Right atrium auricular region (tissue), 2 donors: ENCODE results near the gene WDR45B. TPM values are rescaled to one million over a fixed set of nuclear protein-coding genes. Genes with fewer than 3 reads are reported as not detected.
A peak's percentile ranks its signal among the peaks of the same experiment; 100 is the strongest.

Source experiments
- DNase-seq: peaks from one replicate; pipeline ENCODE4 v3.0.0-alpha.2; 2019; ENCODE audit warnings: low spot score
- H3K27ac ChIP-seq, 2 donors: fragments of 200-600 bp; sonication (generic); 1 replicate in 1 of 2; 2 replicates in 1 of 2; pipeline ENCODE4 v1.5.1; 2016 to 2019
- H3K27me3 ChIP-seq, 2 donors: fragments of 200-600 bp; sonication (generic); one replicate each; pipeline versions ENCODE4 v1.5.1 to v1.6.0; 2017 to 2019
- H3K36me3 ChIP-seq: fragments of 200-600 bp; sonication (generic); one replicate; pipeline ENCODE4 v1.5.1; 2016
- H3K4me1 ChIP-seq, 2 donors: fragments of 200-600 bp; sonication (generic); one replicate each; pipeline versions ENCODE4 v1.5.1 to v1.6.0; 2017 to 2019
- H3K4me3 ChIP-seq, 2 donors: fragments of 200-600 bp; sonication (generic); 1 replicate in 1 of 2; 2 replicates in 1 of 2; pipeline ENCODE4 v1.5.1; 2017 to 2019; ENCODE audit warnings: mild to moderate bottlenecking in 1 of 2, moderate library complexity in 1 of 2
- H3K9me3 ChIP-seq, 2 donors: fragments of 200-600 bp; sonication (generic); one replicate each; pipeline ENCODE4 v1.5.1; 2019
- total RNA-seq, 2 donors: library from RNA; depleted of rRNA; stranded (reverse); fragments of >200 nt; gene quantifications; one replicate each; pipeline ENCODE4 v1.1.0, GENCODE V29; 2016
- TF ChIP-seq, protein P1 (sequence below), 2 donors: fragments of 200-600 bp; sonication (generic); IDR thresholded peaks; one replicate each; pipeline ENCODE4 v1.5.1; 2019; ENCODE audit warnings: antibody characterized with exemption in 2 of 2

Gene WDR45B
- total RNA-seq, 2 donors from 2014 or later = 41.2 to 46.4 TPM

DNA sequence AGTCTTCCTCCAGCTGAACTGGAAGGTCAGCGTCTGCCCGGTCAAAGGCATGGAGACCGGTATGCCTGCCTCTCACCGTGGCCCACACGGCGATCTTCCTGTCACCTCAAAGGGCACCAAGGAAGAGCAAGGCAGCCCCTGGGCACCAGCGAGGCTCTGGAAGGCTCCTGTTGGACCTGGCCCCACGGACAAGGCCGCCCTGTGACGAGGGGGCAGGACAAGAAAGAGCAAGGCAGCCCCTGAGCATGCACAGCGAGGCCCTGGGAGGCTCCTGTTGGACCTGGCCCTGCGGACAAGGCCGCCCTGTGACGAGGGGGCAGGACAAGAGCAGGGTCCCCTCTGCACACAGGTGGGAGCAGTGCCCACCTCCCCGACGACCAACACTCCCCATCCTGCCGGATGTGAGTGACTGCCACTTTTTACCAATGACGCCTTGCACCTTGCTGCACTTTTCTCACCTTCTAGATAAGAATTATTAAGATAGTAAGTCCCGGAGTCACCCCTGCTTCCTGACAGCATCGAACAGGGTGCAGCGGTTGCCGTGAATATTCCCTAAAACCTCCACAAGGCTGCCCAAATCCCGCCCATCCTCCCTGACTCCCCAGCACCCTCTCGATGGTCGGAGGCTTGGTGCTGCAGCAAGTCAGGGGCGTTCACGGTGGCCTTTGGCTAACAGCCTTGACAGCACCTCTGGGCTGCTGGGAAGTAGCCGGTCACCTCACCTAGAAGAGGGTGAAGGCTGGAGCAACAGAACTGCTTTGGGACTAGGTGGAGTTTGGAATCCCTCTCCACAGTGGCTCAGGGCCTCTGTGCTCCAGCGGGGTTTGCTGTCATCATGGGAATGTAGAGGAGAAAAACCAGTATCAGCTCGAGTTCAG, 5.6 kb upstream of the WDR45B start:
- H3K27me3 ChIP-seq = no peaks in the 10 kb centered on the region
- H3K36me3 ChIP-seq = peaks cover 6% of the 10 kb centered on the region
- H3K27ac ChIP-seq = no peak overlapping the region
- H3K4me1 ChIP-seq = peaks cover 0 to 3% of the 10 kb centered on the region in 2 donors
- DNase-seq = no peak
- TF ChIP-seq, protein P1, sequence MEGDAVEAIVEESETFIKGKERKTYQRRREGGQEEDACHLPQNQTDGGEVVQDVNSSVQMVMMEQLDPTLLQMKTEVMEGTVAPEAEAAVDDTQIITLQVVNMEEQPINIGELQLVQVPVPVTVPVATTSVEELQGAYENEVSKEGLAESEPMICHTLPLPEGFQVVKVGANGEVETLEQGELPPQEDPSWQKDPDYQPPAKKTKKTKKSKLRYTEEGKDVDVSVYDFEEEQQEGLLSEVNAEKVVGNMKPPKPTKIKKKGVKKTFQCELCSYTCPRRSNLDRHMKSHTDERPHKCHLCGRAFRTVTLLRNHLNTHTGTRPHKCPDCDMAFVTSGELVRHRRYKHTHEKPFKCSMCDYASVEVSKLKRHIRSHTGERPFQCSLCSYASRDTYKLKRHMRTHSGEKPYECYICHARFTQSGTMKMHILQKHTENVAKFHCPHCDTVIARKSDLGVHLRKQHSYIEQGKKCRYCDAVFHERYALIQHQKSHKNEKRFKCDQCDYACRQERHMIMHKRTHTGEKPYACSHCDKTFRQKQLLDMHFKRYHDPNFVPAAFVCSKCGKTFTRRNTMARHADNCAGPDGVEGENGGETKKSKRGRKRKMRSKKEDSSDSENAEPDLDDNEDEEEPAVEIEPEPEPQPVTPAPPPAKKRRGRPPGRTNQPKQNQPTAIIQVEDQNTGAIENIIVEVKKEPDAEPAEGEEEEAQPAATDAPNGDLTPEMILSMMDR (IDR thresholded peaks at IDR 0.05) = no peak
- no peaks in the 10 kb centered on the region for H3K9me3 ChIP-seq
- no peak overlapping the region for H3K4me3 ChIP-seq

DNA sequence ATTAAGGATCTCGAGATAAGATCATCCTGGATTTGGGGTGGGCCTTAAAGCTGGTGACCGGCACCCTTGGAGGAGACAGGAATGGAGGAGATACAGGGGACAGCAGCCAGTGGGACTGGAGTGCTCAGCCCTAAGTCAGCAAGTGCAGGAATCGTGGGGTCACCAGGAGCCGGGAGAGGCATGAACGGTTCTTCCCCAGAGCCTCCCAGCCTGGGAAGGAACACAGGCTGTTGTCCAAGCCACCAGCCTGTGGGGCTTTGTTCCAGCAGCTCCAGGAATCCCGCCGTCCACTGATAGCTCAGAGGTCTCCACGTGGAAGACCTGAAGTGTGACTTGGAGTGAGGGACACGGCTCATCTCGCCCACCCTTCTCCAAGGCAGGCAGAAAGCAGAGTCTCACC, 2.5 kb upstream of the WDR45B start:
- DNase-seq = no peak
- TF ChIP-seq, protein P1 (IDR thresholded peaks at IDR 0.05) = no peak
- H3K27ac ChIP-seq = no peak overlapping the region

DNA sequence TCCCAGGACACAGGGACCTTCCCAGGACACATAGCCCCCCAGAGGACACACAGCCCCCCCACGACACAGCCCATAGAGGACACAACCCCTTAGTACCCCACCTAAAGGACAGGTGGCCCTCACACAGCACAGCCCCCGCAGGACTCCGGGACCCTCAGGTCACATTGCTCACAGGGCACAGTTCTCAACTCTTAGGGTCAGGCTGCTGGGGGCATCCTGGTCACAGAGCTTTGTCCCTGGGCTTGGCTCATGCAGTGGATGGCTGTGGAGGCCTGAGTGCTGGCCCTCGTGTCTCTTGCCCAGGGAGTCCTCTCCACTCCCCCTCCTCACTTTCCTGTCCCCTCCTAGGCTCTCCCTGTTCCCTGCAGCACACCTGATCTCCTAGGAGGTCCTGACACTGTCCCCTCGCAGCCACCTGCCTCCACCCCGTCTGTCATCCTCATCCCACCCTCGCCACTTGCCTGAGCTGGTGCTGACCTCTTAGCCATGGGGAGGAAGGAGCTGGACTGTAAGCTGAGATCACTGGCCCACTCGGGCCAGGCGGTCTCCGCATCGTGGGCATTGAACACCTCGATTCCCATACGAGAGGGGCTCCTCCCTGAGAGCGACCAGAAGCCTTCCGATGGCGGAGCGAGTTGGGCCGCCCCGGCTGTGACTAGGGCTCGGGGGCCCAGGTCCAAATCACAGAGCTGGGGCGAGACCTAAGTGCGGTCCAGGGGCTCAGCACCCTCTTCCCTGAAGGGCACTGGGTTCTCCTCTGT, 1.4 kb upstream of the WDR45B start:
- no peak overlapping the region for H3K4me3 ChIP-seq
- H3K27ac ChIP-seq = peak overlapping the region in 1 of 2 donors; percentile 84
- no peaks in the 10 kb centered on the region for H3K27me3 ChIP-seq
- TF ChIP-seq, protein P1 (IDR thresholded peaks at IDR 0.05) = no peak
- no peak for DNase-seq
- H3K4me1 ChIP-seq = peaks cover 0 to 21% of the 10 kb centered on the region in 2 donors
- no peaks in the 10 kb centered on the region for H3K9me3 ChIP-seq
- no peaks in the 10 kb centered on the region for H3K36me3 ChIP-seq

More for the DNA sequence above, 2.5 kb upstream of the WDR45B start:
- H3K9me3 ChIP-seq = no peaks in the 10 kb centered on the region
- no peaks in the 10 kb centered on the region for H3K36me3 ChIP-seq
- H3K4me1 ChIP-seq = peaks cover 0 to 20% of the 10 kb centered on the region in 2 donors
- no peaks in the 10 kb centered on the region for H3K27me3 ChIP-seq
- H3K4me3 ChIP-seq = no peak overlapping the region

DNA sequence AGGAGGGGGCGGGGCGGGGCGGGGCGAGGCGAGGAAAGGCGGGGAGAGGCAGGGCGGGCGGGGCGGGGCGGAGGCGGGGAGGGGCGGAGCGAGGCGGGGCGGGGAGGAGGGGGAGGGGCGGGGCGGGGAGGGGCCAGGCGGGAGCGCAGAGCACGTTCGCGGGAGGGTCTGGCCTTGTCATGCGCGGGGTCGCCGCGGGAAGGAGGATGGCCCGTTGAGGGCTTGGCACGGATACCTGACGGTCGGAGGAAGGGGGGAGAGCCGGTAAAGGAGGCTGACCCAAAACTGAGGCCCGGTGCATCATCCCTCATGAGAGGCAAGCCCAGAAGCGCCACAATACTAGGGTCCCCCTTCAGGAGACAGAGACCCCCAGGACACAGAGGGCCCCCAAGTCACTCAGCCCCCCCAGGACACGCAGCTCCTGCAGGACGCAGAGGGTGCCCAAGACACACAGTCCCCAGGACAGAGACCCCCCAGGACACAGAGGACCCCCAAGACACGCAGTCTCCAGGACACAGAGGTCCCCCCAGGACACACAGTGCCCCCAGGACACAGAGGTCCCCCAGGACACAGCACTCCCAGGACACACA, 593 bp upstream of the WDR45B start:
- Histone ChIP-seq H3K9me3 (no peaks in the 10 kb centered on the region), H3K27me3 (no peaks in the 10 kb centered on the region), H3K4me3 (peak overlapping the region; percentile 25 to 99), H3K36me3 (peaks cover 6% of the 10 kb centered on the region), H3K4me1 (peaks cover 0 to 21% of the 10 kb centered on the region in 2 donors), H3K27ac (peak overlapping the region; percentile 48 to 84)
- TF ChIP-seq, protein P1 (IDR thresholded peaks at IDR 0.05) = no peak
- peak; percentile 68 for DNase-seq

DNA sequence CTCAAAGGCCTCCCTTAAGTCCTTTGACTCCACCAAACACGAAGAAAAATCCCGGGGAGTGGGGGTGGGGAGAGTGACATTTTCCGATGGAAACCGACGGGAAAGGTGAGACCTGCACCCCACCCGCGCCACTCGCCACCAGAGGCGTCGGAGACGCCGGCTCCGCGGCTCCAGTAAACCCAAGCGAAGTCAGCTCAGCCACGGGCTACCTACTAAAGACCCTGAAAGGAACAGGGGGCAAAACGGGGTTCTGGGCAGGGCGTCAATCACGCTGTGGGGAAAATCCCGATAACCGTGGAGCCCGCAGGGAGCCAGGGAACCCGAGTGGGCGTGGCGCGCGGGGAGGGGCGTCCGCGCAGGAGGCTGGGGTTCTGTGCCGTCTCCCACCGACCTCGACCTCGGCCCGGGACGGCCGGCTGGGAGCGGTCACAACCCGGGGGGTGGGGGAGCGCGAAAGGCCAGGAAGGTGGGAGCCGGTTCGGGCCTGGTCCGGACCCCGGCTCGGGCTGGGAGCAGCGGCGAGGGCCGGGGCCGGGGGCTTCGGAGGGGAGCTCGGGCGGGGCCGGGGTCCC, 565 bp downstream of the WDR45B start:
- Histone ChIP-seq H3K9me3 (no peaks in the 10 kb centered on the region), H3K27me3 (no peaks in the 10 kb centered on the region), H3K36me3 (peaks cover 17% of the 10 kb centered on the region), H3K27ac (peak overlapping the region; percentile 99 to 100), H3K4me1 (peaks cover 0 to 21% of the 10 kb centered on the region in 2 donors), H3K4me3 (peak overlapping the region; percentile 99 to 100)
- TF ChIP-seq, protein P1 (IDR thresholded peaks at IDR 0.05) = peak in 1 of 2 donors; percentile 8
- DNase-seq = no peak
